K562 (cell line): ENCODE results near the gene PRKCB. TPM values are rescaled to one million over a fixed set of nuclear protein-coding genes. Genes with fewer than 3 reads are reported as not detected.

Experiments used
- CCNT2 ChIP-seq: IDR thresholded peaks from 2 replicates; pipeline ENCODE4 v1.6.1; 2011; ENCODE audit warnings: borderline replicate concordance, low read depth, mild to moderate bottlenecking, moderate library complexity, mixed read lengths, low read length; ENCODE audit not compliant: insufficient read length; ENCODE audit errors: extremely low read depth
- CHCHD3 ChIP-seq: fragments of 250-450 bp; sonication (Bioruptor Pico); IDR thresholded peaks from 2 replicates; pipeline ENCODE4 v2.1.2; 2022; ENCODE audit warnings: mild to moderate bottlenecking
- EWSR1 ChIP-seq: fragments of 450-650 bp; IDR thresholded peaks from 2 replicates; pipeline ENCODE4 v1.6.1; 2018; ENCODE audit warnings: borderline replicate concordance, mild to moderate bottlenecking, low read depth, moderate library complexity; ENCODE audit not compliant: partially characterized antibody
- GATA2 ChIP-seq: sonication (generic); formaldehyde crosslinking; IDR thresholded peaks from 2 replicates; pipeline ENCODE4 v1.4.0; 2020; ENCODE audit warnings: mild to moderate bottlenecking, missing genetic modification reagents
- JUND ChIP-seq, 2 experiments: IDR thresholded peaks; 2 replicates in 1 of 2; 3 replicates in 1 of 2; pipeline ENCODE4 v1.6.1; 2011; ENCODE audit warnings: borderline replicate concordance in 2 of 2, low read depth in 2 of 2, low read length in 2 of 2, improper control_type of control experiment in 1 of 2, missing biosample characterization in 1 of 2, missing genetic modification characterization in 1 of 2, missing genetic modification reagents in 1 of 2
- MAFF ChIP-seq: IDR thresholded peaks from 2 replicates; pipeline ENCODE4 v1.6.1; 2012; ENCODE audit warnings: low read length, improper control_type of control experiment
- MTA3 ChIP-seq: fragments of 450-650 bp; formaldehyde crosslinking; IDR thresholded peaks from 2 replicates; pipeline ENCODE4 v1.6.1; 2017; ENCODE audit warnings: mild to moderate bottlenecking, borderline replicate concordance
- NCOR1 ChIP-seq: fragments of 450-650 bp; IDR thresholded peaks from 2 replicates; pipeline ENCODE4 v1.6.1; 2016; ENCODE audit warnings: mild to moderate bottlenecking, moderate library complexity
- POLR2AphosphoS5 ChIP-seq: IDR thresholded peaks from 2 replicates; pipeline ENCODE4 v1.6.1; 2011; ENCODE audit warnings: mild to moderate bottlenecking, low read depth, low read length, moderate library complexity; ENCODE audit not compliant: control insufficient read depth, insufficient read depth
- POLR3G ChIP-seq: IDR thresholded peaks from 2 replicates; pipeline ENCODE4 v1.6.1; 2011; ENCODE audit not compliant: insufficient read length, insufficient replicate concordance; ENCODE audit errors: extremely low read depth
- PYGO2 ChIP-seq: fragments of 450-650 bp; IDR thresholded peaks from 2 replicates; pipeline ENCODE4 v1.6.1; 2016; ENCODE audit warnings: mild to moderate bottlenecking, missing genetic modification characterization, moderate library complexity, missing compliant biosample characterization
- SMARCB1 ChIP-seq: IDR thresholded peaks from 2 replicates; pipeline ENCODE4 v1.6.1; 2011; ENCODE audit warnings: improper control_type of control experiment, low read depth; ENCODE audit not compliant: insufficient read length
- polyA plus RNA-seq, 8 experiments: library from polyadenylated mRNA; depleted of rRNA in 4 of 8; stranded (reverse) in 5 of 8; unstranded in 3 of 8; fragments of >200 nt; fragmentation: Nextera tagmentation in 2 of 8; fragmentation: Illumina TruSeq in 1 of 8; extraction: Ambion mirVana in 2 of 8; extraction: Trizol in 1 of 8; gene quantifications; 2 replicates each; pipeline versions ENCODE4 v1.2.1 to v1.2.3, GENCODE V29; 2011 to 2014; ENCODE audit warnings: inconsistent platforms in 1 of 8, missing spikeins in 1 of 8
- total RNA-seq, 7 experiments: library from RNA; depleted of rRNA in 6 of 7; stranded (reverse); fragments of >200 nt in 6 of 7; fragmentation: Illumina TruSeq in 2 of 7; extraction: Trizol in 2 of 7; gene quantifications; 2 replicates each; pipeline versions ENCODE4 v1.2.1 to v1.2.3, GENCODE V29; 2011 to 2021; ENCODE audit warnings: low replicate concordance in 1 of 7
- TF ChIP-seq, protein P1 (sequence below), 3 experiments: fragments of 200-800 bp in 1 of 3; fragments of 250-450 bp in 1 of 3; fragments of 450-650 bp in 1 of 3; sonication (Bioruptor Pico) in 1 of 3; sonication (Bioruptor generic) in 1 of 3; formaldehyde crosslinking in 1 of 3; IDR thresholded peaks; 2 replicates each; pipeline versions ENCODE4 v1.6.1 to v1.8.0; 2016 to 2022; ENCODE audit warnings: mild to moderate bottlenecking in 2 of 3, missing genetic modification characterization in 2 of 3, missing compliant biosample characterization in 1 of 3, moderate library complexity in 1 of 3
- TF ChIP-seq, protein P2 (sequence below): fragments of 250-450 bp; sonication (Bioruptor Pico); IDR thresholded peaks from 2 replicates; pipeline ENCODE4 v1.4.0; 2020
- TF ChIP-seq, protein P3 (sequence below): sonication (generic); IDR thresholded peaks from 2 replicates; pipeline ENCODE4 v1.6.1; 2016

The PRKCB gene
- total and polyA plus RNA-seq, 9 of the 15 experiments (the other 6 are each of a cell fraction or from before 2014, with no cell fraction given): 49.9 to 276 (median 148) TPM

- TF ChIP-seq, protein P1, sequence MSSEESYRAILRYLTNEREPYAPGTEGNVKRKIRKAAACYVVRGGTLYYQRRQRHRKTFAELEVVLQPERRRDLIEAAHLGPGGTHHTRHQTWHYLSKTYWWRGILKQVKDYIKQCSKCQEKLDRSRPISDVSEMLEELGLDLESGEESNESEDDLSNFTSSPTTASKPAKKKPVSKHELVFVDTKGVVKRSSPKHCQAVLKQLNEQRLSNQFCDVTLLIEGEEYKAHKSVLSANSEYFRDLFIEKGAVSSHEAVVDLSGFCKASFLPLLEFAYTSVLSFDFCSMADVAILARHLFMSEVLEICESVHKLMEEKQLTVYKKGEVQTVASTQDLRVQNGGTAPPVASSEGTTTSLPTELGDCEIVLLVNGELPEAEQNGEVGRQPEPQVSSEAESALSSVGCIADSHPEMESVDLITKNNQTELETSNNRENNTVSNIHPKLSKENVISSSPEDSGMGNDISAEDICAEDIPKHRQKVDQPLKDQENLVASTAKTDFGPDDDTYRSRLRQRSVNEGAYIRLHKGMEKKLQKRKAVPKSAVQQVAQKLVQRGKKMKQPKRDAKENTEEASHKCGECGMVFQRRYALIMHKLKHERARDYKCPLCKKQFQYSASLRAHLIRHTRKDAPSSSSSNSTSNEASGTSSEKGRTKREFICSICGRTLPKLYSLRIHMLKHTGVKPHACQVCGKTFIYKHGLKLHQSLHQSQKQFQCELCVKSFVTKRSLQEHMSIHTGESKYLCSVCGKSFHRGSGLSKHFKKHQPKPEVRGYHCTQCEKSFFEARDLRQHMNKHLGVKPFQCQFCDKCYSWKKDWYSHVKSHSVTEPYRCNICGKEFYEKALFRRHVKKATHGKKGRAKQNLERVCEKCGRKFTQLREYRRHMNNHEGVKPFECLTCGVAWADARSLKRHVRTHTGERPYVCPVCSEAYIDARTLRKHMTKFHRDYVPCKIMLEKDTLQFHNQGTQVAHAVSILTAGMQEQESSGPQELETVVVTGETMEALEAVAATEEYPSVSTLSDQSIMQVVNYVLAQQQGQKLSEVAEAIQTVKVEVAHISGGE (CRISPR knock-in tag; IDR thresholded peaks at IDR 0.05): peak in 1 of 3 experiments; percentile 63; a peak in 1 of 6 replicates
- TF ChIP-seq MAFF (no peak; the same call in 1 of the 2 replicates), GATA2 (peak; percentile 97), POLR2AphosphoS5 (peak; percentile 98), CCNT2 (peak; percentile 64), NCOR1 (peak; percentile 98), CHCHD3 (CRISPR knock-in tag) (no peak), JUND (IDR thresholded peaks at IDR 0.05; ENCODE audit: borderline replicate concordance, low read depth, low read length) (peak; percentile 76; the same call in 1 of the 2 replicates), JUND (tag; IDR thresholded peaks at IDR 0.05; ENCODE audit: borderline replicate concordance, low read depth, low read length) (peak; percentile 57; the same call in 1 of the 3 replicates), POLR3G (no peak), EWSR1 (no peak), MTA3 (peak; percentile 83; the same call in 1 of the 2 replicates), SMARCB1 (no peak), PYGO2 (tag) (peak; percentile 69)
- TF ChIP-seq, protein P2, sequence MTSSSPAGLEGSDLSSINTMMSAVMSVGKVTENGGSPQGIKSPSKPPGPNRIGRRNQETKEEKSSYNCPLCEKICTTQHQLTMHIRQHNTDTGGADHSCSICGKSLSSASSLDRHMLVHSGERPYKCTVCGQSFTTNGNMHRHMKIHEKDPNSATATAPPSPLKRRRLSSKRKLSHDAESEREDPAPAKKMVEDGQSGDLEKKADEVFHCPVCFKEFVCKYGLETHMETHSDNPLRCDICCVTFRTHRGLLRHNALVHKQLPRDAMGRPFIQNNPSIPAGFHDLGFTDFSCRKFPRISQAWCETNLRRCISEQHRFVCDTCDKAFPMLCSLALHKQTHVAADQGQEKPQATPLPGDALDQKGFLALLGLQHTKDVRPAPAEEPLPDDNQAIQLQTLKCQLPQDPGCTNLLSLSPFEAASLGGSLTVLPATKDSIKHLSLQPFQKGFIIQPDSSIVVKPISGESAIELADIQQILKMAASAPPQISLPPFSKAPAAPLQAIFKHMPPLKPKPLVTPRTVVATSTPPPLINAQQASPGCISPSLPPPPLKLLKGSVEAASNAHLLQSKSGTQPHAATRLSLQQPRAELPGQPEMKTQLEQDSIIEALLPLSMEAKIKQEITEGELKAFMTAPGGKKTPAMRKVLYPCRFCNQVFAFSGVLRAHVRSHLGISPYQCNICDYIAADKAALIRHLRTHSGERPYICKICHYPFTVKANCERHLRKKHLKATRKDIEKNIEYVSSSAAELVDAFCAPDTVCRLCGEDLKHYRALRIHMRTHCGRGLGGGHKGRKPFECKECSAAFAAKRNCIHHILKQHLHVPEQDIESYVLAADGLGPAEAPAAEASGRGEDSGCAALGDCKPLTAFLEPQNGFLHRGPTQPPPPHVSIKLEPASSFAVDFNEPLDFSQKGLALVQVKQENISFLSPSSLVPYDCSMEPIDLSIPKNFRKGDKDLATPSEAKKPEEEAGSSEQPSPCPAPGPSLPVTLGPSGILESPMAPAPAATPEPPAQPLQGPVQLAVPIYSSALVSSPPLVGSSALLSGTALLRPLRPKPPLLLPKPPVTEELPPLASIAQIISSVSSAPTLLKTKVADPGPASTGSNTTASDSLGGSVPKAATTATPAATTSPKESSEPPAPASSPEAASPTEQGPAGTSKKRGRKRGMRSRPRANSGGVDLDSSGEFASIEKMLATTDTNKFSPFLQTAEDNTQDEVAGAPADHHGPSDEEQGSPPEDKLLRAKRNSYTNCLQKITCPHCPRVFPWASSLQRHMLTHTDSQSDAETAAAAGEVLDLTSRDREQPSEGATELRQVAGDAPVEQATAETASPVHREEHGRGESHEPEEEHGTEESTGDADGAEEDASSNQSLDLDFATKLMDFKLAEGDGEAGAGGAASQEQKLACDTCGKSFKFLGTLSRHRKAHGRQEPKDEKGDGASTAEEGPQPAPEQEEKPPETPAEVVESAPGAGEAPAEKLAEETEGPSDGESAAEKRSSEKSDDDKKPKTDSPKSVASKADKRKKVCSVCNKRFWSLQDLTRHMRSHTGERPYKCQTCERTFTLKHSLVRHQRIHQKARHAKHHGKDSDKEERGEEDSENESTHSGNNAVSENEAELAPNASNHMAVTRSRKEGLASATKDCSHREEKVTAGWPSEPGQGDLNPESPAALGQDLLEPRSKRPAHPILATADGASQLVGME (CRISPR knock-in tag): no peak
- TF ChIP-seq, protein P3, sequence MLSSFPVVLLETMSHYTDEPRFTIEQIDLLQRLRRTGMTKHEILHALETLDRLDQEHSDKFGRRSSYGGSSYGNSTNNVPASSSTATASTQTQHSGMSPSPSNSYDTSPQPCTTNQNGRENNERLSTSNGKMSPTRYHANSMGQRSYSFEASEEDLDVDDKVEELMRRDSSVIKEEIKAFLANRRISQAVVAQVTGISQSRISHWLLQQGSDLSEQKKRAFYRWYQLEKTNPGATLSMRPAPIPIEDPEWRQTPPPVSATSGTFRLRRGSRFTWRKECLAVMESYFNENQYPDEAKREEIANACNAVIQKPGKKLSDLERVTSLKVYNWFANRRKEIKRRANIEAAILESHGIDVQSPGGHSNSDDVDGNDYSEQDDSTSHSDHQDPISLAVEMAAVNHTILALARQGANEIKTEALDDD: peak; percentile 51; the same call in 1 of the 2 replicates
Measured at GRCh38 chr16:23901178-23902033, 65.6 kb downstream of the PRKCB start (continued).
